NB4 (cell line): Measurements from ENCODE around the gene WBP1.
"Not testable (repeated sequence)": the region's sequence is repeated elsewhere in the genome, so short reads cannot be mapped to it uniquely, and the experiment has no call there.

Experiments
- DNase-seq: peaks from one replicate; pipeline ENCODE4 v3.0.0; 2010; ENCODE audit warnings: low read depth
- H3K4me3 ChIP-seq: one replicate; pipeline ENCODE4 v1.5.1; 2011; ENCODE audit warnings: mild to moderate bottlenecking, low read depth, low read length, moderate library complexity
- MYC ChIP-seq: IDR thresholded peaks from 2 replicates; pipeline ENCODE4 v1.6.1; 2011; ENCODE audit warnings: low read depth, low read length
- POLR2A ChIP-seq: IDR thresholded peaks from 2 replicates; pipeline ENCODE4 v1.6.1; 2011; ENCODE audit warnings: mild to moderate bottlenecking; ENCODE audit not compliant: insufficient read length; ENCODE audit errors: extremely low read depth
- TF ChIP-seq, protein P1 (sequence below): IDR thresholded peaks from one replicate; pipeline ENCODE4 v1.5.1; 2012; ENCODE audit warnings: low read depth, low read length
- TF ChIP-seq, protein P2 (sequence below): IDR thresholded peaks from 2 replicates; pipeline ENCODE4 v1.6.1; 2011; ENCODE audit warnings: low read depth, low read length

WBP1 gene

DNA sequence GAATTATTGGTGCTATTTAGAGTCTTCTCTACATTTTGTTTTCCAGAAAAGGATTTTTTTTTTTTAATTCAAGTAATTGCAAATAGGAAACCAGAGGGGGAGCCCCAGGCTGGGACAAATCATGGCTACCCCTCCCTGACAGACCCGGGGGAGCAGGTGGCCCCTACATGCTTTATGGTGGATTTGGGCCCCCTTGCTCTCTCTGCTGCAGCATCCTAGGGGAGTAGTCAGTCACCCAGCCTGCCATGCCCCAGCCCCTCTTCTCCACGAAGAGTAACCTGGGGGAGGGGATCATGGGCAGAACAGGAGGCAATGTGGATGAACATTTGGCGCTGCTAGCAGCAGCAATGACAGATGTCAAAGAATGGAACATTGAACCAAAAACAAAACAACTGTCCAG is 41.5 kb upstream of the WBP1 start:
- DNase-seq = peak; percentile 30
- TF ChIP-seq, protein P1, sequence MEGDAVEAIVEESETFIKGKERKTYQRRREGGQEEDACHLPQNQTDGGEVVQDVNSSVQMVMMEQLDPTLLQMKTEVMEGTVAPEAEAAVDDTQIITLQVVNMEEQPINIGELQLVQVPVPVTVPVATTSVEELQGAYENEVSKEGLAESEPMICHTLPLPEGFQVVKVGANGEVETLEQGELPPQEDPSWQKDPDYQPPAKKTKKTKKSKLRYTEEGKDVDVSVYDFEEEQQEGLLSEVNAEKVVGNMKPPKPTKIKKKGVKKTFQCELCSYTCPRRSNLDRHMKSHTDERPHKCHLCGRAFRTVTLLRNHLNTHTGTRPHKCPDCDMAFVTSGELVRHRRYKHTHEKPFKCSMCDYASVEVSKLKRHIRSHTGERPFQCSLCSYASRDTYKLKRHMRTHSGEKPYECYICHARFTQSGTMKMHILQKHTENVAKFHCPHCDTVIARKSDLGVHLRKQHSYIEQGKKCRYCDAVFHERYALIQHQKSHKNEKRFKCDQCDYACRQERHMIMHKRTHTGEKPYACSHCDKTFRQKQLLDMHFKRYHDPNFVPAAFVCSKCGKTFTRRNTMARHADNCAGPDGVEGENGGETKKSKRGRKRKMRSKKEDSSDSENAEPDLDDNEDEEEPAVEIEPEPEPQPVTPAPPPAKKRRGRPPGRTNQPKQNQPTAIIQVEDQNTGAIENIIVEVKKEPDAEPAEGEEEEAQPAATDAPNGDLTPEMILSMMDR = peak; percentile 12
- no peak for TF ChIP-seq MYC
- H3K4me3 ChIP-seq = no peak overlapping the region

DNA sequence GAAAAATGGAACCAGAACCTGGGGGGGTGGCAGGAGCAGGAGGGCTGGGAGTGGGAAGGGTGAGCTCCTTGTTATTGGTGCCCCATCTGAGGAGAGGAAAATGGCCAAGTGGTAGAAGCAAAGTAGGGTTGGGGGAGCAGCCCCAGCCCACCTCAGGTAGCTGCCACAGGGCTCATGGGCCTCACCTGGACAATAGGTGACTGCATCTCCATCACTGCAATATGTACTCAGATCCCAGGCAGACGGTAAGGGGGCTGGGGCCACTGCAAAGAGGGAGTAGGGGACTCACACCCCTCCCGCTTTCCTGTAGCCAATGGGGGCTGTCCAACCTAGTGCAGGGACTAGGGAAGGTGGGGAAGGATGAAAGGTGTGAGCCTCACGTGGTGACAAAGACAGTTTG is 41.0 kb upstream of the WBP1 start:
- no peak for DNase-seq
- no peak overlapping the region for H3K4me3 ChIP-seq
- TF ChIP-seq, protein P1 = no peak
- TF ChIP-seq, protein P2, sequence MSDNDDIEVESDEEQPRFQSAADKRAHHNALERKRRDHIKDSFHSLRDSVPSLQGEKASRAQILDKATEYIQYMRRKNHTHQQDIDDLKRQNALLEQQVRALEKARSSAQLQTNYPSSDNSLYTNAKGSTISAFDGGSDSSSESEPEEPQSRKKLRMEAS = no peak
- no peak for TF ChIP-seq POLR2A
- no peak for TF ChIP-seq MYC

DNA sequence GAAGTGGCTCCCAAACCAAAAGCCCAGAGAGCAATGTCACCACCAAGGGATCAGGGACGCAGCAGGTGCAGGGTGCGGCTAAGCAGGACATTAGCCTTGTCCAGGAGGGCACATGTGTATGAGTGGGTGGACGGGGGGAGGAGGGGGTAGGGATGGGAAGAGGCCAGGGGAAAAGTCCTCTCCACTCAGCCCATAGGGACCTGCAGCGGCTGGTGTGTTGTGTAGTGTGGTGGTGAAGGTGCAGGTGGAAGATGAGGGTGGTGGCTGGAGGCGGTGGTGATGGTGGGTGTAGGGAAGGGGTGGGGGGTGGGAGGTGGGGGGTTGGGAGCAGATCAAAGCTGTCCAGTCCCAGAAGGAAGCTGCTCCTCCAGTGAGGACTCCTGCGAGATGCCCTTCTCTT is 40.5 kb upstream of the WBP1 start:
- no peak for DNase-seq
- H3K4me3 ChIP-seq = no peak overlapping the region
- TF ChIP-seq, protein P1 = no peak
- TF ChIP-seq MYC (no peak), POLR2A (no peak)
- TF ChIP-seq, protein P2 = no peak

DNA sequence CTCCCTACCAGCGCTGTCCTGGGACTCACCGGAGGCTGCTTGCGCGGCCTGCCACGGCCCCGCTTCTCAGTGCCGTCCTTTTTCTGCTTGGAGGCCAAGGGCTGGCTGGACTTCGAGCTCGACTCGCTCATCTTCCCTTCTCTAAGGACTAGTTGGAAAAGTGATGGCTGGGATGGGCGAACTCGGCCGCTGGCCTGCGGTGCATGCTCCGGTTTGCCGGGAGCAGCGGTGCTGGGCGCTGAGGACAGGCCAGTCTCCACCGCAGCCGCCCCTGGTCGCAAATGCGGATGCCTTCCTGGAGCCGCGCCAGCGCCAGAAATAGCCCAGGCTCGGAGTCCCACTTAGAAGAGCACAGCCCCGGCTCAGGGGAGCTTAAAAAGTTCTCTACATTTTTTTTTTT is 39.9 kb upstream of the WBP1 start:
- DNase-seq = no peak
- no peak overlapping the region for H3K4me3 ChIP-seq
- TF ChIP-seq, protein P1 = no peak
- TF ChIP-seq MYC = no peak
- TF ChIP-seq, protein P2 = no peak
- TF ChIP-seq POLR2A = no peak

DNA sequence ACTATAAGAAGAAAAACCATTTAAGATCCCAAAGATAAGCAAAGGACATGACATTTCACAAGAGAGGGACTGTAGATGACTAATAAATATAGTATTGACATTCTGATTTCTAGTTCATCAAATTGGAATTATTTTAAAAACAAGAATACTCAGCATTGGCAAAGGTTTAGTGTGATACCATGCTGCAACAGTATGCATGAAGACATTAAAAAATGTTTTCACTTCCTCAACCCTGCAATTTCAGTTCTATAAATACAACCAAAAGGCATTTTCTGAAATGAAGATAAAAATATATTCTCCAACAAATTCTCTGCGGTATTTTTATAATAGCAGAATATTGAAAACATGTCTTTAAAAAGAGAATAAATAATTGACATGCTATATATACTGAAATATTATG is 38.9 kb upstream of the WBP1 start:
- TF ChIP-seq, protein P2 = no peak
- TF ChIP-seq, protein P1 = no peak
- no peak for TF ChIP-seq POLR2A
- TF ChIP-seq MYC = no peak
- no peak for DNase-seq
- no peak overlapping the region for H3K4me3 ChIP-seq

DNA sequence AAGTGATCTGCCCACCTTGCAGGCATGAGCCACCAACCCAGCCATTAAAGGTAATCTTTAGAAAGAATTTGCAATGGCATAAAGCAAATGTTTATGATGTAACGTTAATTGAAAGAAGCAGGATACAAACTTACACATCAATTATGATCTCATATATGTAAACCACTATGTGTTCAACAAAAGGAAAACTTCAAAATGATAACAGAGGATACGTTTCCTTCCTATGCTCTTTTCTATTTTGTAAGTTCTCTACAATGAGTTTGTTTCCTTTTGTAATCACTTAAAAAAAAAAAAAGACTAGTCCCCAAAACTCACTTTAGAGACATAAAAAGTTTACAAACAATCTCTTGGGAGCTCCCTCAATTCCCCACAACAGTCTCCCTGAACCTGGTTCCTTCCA is 38.2 kb upstream of the WBP1 start:
- no peak for DNase-seq
- H3K4me3 ChIP-seq = no peak overlapping the region
- TF ChIP-seq POLR2A (no peak), MYC (no peak)
- TF ChIP-seq, protein P2 = no peak
- TF ChIP-seq, protein P1 = no peak

DNA sequence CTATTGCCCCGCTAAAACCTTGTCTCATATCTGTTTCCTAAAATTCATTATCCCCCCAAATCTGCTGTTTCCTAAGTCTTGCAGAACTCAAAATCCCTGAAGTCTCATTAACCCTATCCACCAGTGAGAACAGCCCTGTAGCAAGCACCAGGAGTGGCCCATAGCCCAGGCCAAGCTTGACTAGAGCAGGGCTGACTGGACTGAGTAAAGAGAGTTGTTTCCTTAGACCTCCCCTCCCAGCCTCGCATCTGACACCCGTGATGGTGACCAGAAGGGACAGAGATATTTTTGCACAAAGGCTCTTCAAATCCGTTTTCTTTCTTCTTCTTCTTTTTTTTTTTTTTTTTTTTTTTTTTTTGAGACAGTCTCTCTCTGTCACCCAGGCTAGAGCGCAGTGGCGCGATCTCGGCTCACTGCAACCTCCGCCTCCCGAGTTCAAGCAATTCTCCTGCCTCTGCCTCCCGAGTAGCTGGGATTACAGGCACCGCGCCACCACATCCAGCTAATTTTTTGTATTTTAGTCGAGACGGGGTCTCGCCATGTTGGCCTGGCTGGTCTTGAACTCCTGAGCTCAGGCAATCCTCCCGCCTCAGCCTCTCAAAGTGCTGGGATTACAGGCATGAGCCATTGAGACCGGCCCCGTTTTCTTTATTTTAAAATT is 37.7 kb upstream of the WBP1 start:
- peak overlapping the region; percentile 78 for H3K4me3 ChIP-seq
- not testable (repeated sequence) for DNase-seq
